Measurements from ENCODE around the gene MEX3D.

Gene MEX3D

GRCh38 chr19:1605236-1606137 lies 37.4 kb upstream of the MEX3D start, which contains the start of gene UQCR11 (continued):
- TF ChIP-seq ZNF704 (tag by site-specific recombination; IDR thresholded peaks at IDR 0.05) (no peak), KLF17 (tag by site-specific recombination; IDR thresholded peaks at IDR 0.05) (peak; percentile 40; the same call in 1 of the 2 replicates), ZNF24 (tag by site-specific recombination; IDR thresholded peaks at IDR 0.05) (no peak; the same call in 1 of the 2 replicates), CTCF (tag by site-specific recombination; IDR thresholded peaks at IDR 0.05) (peak; percentile 83), RBAK (tag by site-specific recombination; IDR thresholded peaks at IDR 0.05) (no peak), SCRT2 (tag by site-specific recombination; IDR thresholded peaks at IDR 0.05) (no peak), WT1 (tag by site-specific recombination; IDR thresholded peaks at IDR 0.05) (no peak), ZNF785 (tag by site-specific recombination; IDR thresholded peaks at IDR 0.05) (no peak; the same call in 1 of the 2 replicates), SP7 (tag by site-specific recombination; IDR thresholded peaks at IDR 0.05) (peak; percentile 70; the same call in 1 of the 2 replicates), ZNF585B (tag by site-specific recombination; IDR thresholded peaks at IDR 0.05) (no peak), ZBTB8A (tag by site-specific recombination; IDR thresholded peaks at IDR 0.05) (peak; percentile 97), ZNF398 (tag by site-specific recombination; IDR thresholded peaks at IDR 0.05) (no peak), ZSCAN30 (tag by site-specific recombination; IDR thresholded peaks at IDR 0.05) (no peak), ZNF677 (tag by site-specific recombination; IDR thresholded peaks at IDR 0.05) (no peak), ZNF501 (tag by site-specific recombination; IDR thresholded peaks at IDR 0.05) (peak; percentile 63; the same call in 1 of the 2 replicates), AEBP2 (tag by site-specific recombination; IDR thresholded peaks at IDR 0.05; ENCODE audit: borderline replicate concordance) (no peak), ZIC2 (tag by site-specific recombination; IDR thresholded peaks at IDR 0.05) (0 out of 2 replicates have a peak, but pooled peaks have one; percentile 10), ZNF600 (tag by site-specific recombination; IDR thresholded peaks at IDR 0.05) (peak; percentile 98), HIC1 (tag by site-specific recombination; IDR thresholded peaks at IDR 0.05) (no peak), ZFHX2 (tag by site-specific recombination; conservative IDR thresholded peaks at IDR 0.05) (peak; percentile 67), ZNF629 (tag by site-specific recombination; IDR thresholded peaks at IDR 0.05) (peak; percentile 57; the same call in 1 of the 2 replicates), ZNF146 (tag by site-specific recombination; IDR thresholded peaks at IDR 0.05) (no peak), GFI1B (tag by site-specific recombination; IDR thresholded peaks at IDR 0.05) (0 out of 2 replicates have a peak, but pooled peaks have one; percentile 34), ZNF530 (tag by site-specific recombination; IDR thresholded peaks at IDR 0.05; ENCODE audit: low read depth) (no peak), ZNF514 (tag by site-specific recombination; IDR thresholded peaks at IDR 0.05) (no peak), ZNF521 (tag by site-specific recombination; IDR thresholded peaks at IDR 0.05) (no peak), ZNF239 (tag by site-specific recombination; IDR thresholded peaks at IDR 0.05) (no peak), ZNF354C (tag by site-specific recombination; IDR thresholded peaks at IDR 0.05; ENCODE audit: borderline replicate concordance, low read depth) (no peak), ZNF664 (tag by site-specific recombination; IDR thresholded peaks at IDR 0.05) (no peak), ZNF211 (tag by site-specific recombination; IDR thresholded peaks at IDR 0.05; ENCODE audit: low read depth) (no peak), ZFP69B (tag by site-specific recombination; IDR thresholded peaks at IDR 0.05) (peak; percentile 25; the same call in 1 of the 2 replicates)
